IPS-NIHi7 (cell line): ENCODE measurements around the gene CD81.
A peak's percentile ranks its signal among the peaks of the same experiment; 100 is the strongest.

Source experiments
- DNase-seq: peaks from one replicate; pipeline ENCODE4 v3.0.0; 2012; ENCODE audit warnings: mixed read lengths; ENCODE audit errors: extremely low spot score

CD81 gene

DNA sequence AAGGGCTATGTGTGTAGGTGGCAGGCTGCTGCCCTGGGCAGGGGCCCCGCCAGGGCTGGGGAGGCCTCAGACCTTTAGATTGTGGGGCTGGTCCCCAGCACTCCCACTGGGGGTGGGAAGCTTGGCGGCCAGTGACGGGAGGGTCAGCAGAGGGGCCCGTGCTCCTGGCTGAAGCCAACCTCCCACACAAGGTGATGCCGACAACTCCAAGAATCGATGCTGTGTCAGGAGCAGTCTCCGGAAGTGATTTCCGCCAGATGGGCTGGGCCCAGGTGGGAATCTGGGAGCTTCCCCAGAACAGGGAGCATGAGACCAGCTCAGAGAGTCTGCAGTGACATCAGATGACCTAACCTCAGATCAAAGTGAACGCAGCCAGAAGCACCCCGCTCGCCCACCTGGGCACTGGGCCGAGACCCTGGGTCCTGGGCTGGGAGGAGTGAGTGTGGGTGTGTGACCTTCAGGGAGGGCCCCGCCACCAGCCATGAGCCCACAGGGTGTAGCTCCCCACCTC is 59.5 kb downstream of the CD81 start:
- DNase-seq = no peak

DNA sequence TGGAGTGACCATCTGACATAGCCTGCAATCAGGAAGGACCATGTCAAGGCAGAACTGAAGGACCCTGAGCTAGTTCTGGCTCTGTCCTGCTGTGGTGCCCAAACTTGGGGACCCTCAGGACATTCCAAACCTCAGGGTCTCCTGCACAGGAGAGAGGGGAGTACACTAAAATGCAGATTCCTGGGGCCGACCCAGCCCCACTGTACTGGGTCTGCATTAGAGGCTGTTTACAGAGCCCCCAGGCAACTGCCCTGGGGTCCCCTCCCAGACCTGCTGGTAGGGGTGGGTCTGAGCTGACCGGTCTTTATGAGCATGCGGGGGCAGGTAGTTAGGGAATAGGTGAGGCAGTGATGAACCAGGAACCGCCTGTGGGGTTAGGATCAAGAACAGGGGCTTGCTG is 60.4 kb downstream of the CD81 start:
- DNase-seq = no peak

DNA sequence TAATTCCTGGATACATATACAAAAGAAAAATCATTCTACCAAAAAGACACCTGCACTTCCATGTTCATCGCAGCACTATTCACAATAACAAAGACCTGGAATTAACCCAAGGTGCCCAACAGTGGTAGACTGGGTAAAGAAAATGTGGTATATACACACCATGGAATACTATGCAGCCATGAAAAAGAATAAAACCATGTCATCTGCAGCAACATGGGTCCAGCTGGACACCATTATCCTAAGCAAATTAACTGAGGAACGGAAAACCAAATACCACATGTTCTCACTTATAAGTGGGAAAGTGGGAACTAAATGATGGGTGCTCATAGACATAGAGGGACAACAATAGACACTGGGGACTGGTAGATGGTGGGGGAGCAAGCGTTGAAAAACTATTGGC is 62.7 kb downstream of the CD81 start:
- no peak for DNase-seq

DNA sequence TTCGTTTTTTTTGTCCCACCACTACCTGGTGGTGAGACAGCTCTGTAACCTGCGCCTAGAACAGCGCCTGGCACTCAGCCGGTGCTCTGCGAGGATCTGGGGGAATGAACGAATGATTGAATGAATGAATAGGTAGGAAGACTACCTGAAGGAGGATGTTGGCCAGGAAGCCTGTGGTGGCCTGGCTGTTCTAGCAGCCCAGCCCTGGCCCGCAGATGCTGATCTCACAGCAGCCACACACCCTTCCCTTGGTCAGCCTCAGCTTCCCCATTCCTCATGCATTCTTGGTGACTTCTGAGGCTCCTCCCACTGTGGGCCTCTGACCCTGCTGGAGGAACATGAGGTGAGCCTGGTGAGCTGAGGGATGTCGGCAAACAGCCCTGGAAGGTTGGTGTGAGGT is 63.5 kb downstream of the CD81 start:
- no peak for DNase-seq

DNA sequence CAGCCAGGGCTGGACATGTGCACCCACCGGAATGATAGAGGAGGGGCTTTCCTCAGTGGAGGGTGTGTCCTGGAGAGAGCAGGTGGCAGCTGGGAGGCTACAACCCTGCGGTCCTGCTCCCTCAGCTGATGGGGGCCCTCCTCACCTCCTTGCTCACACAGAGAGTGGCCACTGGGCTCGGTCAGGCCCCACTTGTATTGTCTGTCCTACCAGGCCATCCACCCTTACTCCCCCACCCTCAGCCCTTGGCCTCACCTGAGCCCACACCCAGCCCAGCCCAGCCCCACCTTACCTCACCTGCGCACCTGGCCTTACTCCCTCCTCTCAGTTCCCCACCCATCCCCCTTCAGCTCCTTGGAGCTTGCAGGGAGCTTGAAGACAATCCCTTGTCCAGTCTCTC is 64.1 kb downstream of the CD81 start:
- no peak for DNase-seq

DNA sequence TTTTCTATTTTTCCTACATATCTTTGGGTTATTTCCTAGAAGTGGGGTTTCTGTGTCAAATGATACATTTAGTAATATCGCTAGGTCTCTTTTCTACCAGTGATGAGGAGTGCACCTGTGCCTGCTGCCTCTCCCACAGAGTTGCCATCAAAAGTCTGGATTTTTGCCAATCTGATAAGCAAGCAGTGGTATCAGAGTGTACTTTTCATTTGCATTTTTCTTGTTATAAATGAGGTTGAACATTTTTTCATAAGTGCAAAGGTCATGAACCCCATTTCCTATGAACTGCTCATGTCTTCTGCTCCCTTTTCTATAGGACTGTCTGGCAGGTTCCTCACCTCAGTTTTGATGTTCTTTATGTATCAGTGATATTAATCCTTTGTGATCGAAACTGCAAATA is 65.5 kb downstream of the CD81 start:
- DNase-seq = no peak

DNA sequence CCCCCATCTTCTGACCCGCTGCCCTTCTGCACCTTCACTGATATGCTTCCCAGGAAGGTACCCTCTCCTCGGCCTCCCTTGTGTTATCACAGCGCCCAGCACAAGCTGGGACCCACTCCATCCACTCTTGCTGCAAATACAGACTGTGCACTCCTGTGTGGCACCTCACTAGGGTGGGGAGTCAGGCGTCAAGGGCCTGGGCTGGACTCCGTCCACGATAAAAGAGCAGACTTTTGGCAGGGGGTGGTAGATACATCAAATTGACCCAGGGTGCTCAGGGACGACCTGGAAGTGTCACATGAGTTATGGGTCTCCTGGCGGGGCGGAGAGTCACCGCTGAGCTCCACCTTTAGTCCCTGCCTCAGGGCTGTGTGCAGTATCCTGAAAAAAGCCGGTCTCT is 66.3 kb downstream of the CD81 start:
- no peak for DNase-seq

DNA sequence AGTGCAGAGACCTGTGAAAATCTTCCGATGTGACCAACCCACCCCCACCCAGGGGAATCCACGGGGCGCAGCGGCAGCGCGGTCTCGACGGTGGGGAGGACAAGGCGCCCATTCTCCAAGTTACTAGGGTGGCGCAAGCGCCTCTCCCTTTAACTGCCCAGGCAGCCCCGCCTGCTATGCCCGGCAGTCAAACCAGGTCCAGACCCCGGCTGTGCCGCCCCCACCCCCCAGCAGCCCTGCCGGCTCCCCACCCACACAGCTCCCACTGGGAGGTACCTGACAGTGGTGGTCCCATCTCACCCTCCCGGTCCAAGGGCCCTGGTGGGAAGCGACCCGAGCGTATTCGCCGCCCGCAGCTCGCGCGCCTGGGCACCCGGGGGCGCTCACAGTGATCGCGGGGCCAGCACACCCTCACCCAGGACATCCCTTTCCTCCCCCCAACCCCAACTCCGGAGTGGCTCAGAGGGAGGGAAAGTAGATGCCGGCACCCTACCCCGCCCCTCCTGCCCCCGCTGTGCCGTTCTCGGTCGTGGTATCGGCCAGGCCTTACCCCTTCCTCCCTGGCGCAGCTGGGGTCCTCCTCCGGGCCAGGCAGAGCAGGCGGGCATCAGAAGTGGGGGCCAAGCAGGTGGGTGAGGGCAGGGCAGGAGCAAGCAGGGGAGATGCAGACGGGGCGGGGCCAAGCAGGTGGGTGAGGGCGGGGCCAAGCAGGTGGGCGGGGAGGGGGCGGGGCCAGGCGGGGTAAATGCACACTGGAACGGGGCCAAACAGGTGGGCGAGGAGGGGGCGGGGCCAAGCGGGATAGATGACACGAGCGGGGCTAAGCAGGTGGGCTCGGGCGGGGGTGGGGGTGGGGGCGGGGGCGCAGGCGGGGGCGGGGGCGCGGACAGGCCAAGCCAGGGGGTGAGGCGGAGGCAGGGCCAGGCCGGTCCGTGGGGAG is 67.0 kb downstream of the CD81 start, which contains the start of gene TRPM5:
TRPM5 (minus strand) TSS at position 634 of the 940 bp plus-strand sequence. CDS start 21,478 bp downstream, outside the sequence.
- peak; percentile 95 for DNase-seq

DNA sequence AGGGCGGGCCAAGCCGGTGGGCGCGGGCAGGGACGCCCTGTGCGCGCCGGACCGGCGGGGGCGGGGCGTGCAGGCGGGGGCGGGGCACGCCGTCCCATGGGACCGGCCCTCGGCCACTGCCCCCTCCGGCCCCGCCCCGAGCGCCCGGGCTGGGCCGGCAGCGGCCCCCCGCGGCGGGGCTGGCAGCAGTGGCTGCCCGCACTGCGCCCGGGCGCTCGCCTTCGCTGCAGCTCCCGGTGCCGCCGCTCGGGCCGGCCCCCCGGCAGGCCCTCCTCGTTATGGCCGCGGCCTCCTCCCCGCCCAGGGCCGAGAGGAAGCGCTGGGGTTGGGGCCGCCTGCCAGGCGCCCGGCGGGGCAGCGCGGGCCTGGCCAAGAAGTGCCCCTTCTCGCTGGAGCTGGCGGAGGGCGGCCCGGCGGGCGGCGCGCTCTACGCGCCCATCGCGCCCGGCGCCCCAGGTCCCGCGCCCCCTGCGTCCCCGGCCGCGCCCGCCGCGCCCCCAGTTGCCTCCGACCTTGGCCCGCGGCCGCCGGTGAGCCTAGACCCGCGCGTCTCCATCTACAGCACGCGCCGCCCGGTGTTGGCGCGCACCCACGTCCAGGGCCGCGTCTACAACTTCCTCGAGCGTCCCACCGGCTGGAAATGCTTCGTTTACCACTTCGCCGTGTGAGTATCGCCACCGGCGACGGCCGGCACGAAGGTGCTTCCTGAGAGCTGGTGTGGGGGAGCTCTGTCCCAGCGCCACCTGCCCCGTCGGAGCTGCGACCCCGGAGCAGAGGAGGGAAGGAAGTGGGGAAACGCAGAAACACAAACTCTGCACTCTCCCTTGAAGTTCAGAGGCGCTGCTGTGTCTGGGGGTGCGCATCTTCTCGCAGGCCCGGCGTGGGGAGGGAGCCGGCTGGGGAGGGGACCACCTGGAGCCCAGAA is 68.0 kb downstream of the CD81 start, which contains the start of gene KCNQ1:
KCNQ1 (plus strand) TSS at position 188 of the 925 bp plus-strand sequence; CDS start at position 279, 91 bp downstream.
- no peak for DNase-seq

DNA sequence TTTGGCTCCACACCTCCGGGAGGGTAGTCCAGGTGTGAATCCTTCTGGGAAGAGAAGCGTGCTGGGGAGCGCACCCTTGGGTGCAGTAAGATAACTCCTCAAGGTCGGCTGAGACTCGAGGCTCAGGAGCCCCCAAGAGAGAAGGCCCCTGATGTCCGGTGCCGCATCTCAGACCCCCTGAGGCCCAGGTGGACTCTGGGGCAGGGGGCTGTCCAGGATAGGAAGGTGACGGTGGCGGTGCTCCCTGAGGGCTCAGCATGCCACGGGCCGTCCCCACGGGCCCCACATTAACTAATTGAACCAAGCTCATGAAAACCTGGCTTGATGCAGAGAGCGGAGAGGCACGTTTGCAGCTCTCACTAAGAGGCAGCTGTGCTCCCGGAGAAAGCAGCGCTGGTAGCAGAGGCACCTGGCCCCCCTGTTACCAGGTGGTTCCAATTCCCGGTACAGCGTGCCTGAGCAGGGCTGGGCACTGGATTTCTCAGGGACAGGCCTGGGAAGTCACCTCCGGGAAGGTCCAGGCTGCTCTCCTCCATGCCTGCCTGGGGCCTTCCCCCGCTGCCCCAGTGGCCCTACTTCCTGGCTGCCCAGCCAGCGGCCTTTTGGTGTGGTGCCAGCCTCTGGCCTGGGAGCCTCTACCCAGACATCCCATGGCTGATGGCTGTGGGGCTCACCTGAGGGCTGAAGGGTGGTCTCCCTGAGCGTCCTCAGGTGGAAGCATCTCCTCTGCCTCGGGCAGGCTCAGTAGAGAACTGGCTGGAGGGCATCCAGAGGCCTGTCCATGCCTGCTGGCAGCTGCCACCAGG is 68.8 kb downstream of the CD81 start:
- DNase-seq = no peak

DNA sequence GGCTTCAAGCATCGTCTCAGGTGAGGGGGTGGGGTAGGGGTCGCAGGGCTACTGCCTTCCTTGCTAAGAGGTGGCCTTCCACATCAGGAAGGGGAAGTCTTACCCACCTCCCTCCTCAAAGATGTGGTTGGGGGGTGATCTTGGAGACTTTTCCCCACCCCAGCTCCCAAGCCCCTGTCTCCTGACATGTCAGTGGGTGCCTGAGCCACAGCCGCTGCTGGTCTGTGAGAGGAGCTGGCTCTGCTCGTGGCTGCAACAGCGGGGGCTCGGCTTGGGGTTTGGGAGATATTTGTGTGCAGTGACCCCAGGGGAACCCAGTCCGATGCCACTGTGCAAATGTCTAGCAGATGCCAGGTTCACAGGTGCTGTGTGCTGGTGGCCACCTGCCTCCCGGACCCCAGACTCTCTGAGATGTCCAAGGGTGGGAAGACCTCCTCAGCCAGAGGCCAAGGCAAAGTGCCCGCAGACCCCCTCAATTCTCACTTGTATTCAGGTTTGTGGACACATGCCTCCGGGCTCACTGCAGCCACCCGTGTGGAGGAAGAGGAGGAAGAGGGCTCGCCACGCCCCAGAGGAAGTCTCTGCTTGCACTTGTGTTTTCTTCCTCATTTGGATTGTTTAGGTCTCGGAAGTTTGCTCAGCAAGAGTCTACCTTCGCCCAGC is 69.6 kb downstream of the CD81 start:
- no peak for DNase-seq
